GM12892 (cell line): ENCODE measurements around the gene CHRNA7.

ENCODE experiments used
- POLR2A ChIP-seq: IDR thresholded peaks from 2 replicates; pipeline ENCODE4 v1.6.1; 2011; ENCODE audit warnings: low read depth, low read length, control low read depth
- TAF1 ChIP-seq: IDR thresholded peaks from 2 replicates; pipeline ENCODE4 v1.6.1; 2011; ENCODE audit warnings: low read depth, mild to moderate bottlenecking, control low read depth, low read length, borderline replicate concordance

DNA sequence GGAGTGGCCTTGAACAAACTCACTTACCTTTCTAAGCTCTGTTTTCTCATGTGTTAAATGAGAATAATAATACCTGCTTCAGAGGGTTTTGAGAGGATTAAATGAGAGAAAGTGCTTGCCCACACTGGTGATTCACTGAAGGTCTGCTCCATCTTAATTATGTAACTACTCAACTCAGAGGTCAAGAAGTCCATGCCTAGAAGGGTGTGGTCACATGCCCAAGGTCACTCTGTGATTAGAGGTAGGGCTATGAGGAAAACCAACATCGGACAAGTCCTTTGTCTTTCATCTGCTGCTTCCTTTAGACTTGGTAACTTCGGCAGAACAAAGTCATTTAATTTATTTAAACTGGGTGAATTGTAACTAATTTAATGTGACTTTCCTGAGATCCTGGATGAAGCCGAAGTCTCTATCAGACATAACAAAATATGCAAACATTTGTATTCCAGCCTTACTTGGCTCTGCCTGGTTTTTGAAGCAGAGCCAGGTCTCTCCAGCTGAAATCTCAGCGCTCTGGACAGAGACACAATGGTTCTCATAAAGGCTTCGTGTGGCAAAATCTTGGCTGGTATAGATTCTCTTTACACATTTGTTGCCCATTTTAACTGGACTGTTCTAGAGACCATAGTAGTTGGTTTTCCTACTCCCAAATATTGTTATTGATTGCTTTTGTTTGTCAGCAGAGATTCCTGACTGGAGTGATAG is 3.0 kb downstream of the CHRNA7 start:
- TF ChIP-seq POLR2A: no peak
- TF ChIP-seq TAF1: no peak
